Activated CD4-positive, alpha-beta T cell treated with anti-CD3 and anti-CD28 coated beads, Interleukin-2, amount 10 ng/mL, durations not matched to agents 24 days and 14 days (primary cell): ENCODE data around the gene HOXB4. TPM values are rescaled to one million over a fixed set of nuclear protein-coding genes. Genes with fewer than 3 reads are reported as not detected.

ENCODE experiments used
- DNase-seq: peaks from one replicate; pipeline ENCODE4 v3.0.0; 2022
- H3K27ac Mint-ChIP-seq: one replicate; pipeline ENCODE4 v1.8.0; 2022; ENCODE audit warnings: mild to moderate bottlenecking, mixed read lengths
- H3K27me3 Mint-ChIP-seq: one replicate; pipeline ENCODE4 v1.8.0; 2022; ENCODE audit warnings: mixed read lengths
- H3K36me3 Mint-ChIP-seq: one replicate; pipeline ENCODE4 v1.8.0; 2022; ENCODE audit warnings: low read depth, mild to moderate bottlenecking, mixed read lengths
- H3K4me1 Mint-ChIP-seq: one replicate; pipeline ENCODE4 v1.8.0; 2021; ENCODE audit warnings: mixed read lengths
- H3K4me3 Mint-ChIP-seq: one replicate; pipeline ENCODE4 v1.8.0; 2022; ENCODE audit warnings: mild to moderate bottlenecking, moderate library complexity, mixed read lengths
- H3K9me3 Mint-ChIP-seq: one replicate; pipeline ENCODE4 v1.8.0; 2021; ENCODE audit warnings: mixed read lengths
- intact Hi-C: fragments of 100-400 bp; cut with micrococcal nuclease; formaldehyde crosslinking; loops from one replicate; pipeline ENCODE4 v1.15.1; 2023
- total RNA-seq: library from RNA; stranded (reverse); gene quantifications from 2 replicates; pipeline ENCODE4 v1.2.3, GENCODE V29; 2022

The HOXB4 gene
- total RNA-seq, 1 donor from 2014 or later, result 3.6 TPM

- no peak for DNase-seq
- Mint-ChIP-seq H3K4me3 (peak overlapping the region; percentile 79), H3K36me3 (peaks cover 19% of the 10 kb centered on the region), H3K27ac (peak overlapping the region; percentile 75), H3K4me1 (peaks cover 8% of the 10 kb centered on the region), H3K27me3 (peaks cover 36% of the 10 kb centered on the region), H3K9me3 (no peaks in the 10 kb centered on the region)
- intact Hi-C loops, result no loop called here
These were observed 23.5 kb downstream of the HOXB4 start for GRCh38 chr17:48554412-48555257.

- H3K4me3 Mint-ChIP-seq, result no peak overlapping the region
- no peak overlapping the region for H3K27ac Mint-ChIP-seq
- peaks cover 32% of the 10 kb centered on the region for H3K27me3 Mint-ChIP-seq
- DNase-seq, result no peak
- H3K4me1 Mint-ChIP-seq, result peaks cover 10% of the 10 kb centered on the region
- H3K36me3 Mint-ChIP-seq, result peaks cover 21% of the 10 kb centered on the region
- H3K9me3 Mint-ChIP-seq, result no peaks in the 10 kb centered on the region
- intact Hi-C loops, result no loop called here
These were observed 24.3 kb downstream of the HOXB4 start for GRCh38 chr17:48553826-48554225.

DNA sequence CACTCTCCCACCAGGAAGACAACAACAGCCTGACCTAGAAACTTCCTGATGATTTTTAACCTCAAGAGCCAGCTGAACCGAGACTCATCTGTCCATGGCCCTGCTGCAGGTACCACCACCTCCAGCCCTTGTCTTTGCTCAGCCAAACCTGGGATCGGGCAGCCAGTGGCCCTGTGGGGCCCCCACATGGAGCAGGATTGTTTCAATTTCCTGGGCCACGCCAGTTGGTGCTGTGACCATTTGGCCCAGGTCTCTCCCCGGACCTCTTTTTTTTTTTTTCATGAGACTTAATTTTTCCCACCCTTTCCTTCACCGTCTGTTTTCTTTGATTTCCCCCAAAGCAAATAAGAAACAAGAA lies 25.0 kb downstream of the HOXB4 start:
- intact Hi-C loops, result no loop called here
- no peak for DNase-seq
- peaks cover 15% of the 10 kb centered on the region for H3K4me1 Mint-ChIP-seq
- no peak overlapping the region for H3K27ac Mint-ChIP-seq
- H3K9me3 Mint-ChIP-seq, result no peaks in the 10 kb centered on the region
- no peak overlapping the region for H3K4me3 Mint-ChIP-seq
- H3K27me3 Mint-ChIP-seq, result peaks cover 28% of the 10 kb centered on the region
- peaks cover 18% of the 10 kb centered on the region for H3K36me3 Mint-ChIP-seq

DNA sequence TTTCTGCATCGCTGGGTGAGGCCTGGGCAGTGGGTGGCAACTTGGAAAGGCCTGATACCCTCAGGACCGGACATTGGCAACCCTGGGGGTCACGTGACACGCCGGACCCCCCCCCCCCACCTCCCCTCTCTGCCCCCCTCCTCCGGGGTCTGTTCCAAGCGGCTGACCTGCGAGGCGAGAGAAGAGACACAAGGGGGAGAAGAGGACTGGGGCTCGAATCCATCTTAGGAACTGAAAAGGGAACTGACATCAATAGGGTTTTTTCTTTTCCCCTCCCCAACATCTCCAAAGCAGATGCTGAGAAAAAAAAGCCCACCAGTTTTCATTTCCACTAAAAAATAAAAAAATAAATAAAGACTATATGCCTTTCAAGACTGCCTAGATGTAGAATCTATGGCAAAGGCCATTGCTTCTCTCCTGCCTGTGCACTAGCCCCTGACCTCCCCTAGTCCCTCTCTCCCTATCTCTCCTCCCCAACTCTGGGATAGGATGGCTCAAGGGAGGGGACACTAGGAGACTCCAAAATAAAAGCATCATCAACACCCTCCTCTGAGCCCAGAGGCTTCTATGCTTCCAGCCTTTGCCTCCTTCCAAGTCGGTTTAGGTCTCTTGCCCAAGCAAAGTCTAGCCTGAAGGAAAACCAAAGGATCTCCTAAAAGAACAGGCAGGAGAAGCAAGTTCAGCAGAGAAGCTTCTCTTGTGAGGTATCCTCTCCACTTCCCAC lies 25.5 kb downstream of the HOXB4 start:
- intact Hi-C loops, result no loop called here
- Mint-ChIP-seq H3K9me3 (no peaks in the 10 kb centered on the region), H3K4me3 (no peak overlapping the region), H3K4me1 (peaks cover 21% of the 10 kb centered on the region), H3K36me3 (peaks cover 18% of the 10 kb centered on the region), H3K27me3 (peaks cover 23% of the 10 kb centered on the region), H3K27ac (no peak overlapping the region)
- no peak for DNase-seq

DNA sequence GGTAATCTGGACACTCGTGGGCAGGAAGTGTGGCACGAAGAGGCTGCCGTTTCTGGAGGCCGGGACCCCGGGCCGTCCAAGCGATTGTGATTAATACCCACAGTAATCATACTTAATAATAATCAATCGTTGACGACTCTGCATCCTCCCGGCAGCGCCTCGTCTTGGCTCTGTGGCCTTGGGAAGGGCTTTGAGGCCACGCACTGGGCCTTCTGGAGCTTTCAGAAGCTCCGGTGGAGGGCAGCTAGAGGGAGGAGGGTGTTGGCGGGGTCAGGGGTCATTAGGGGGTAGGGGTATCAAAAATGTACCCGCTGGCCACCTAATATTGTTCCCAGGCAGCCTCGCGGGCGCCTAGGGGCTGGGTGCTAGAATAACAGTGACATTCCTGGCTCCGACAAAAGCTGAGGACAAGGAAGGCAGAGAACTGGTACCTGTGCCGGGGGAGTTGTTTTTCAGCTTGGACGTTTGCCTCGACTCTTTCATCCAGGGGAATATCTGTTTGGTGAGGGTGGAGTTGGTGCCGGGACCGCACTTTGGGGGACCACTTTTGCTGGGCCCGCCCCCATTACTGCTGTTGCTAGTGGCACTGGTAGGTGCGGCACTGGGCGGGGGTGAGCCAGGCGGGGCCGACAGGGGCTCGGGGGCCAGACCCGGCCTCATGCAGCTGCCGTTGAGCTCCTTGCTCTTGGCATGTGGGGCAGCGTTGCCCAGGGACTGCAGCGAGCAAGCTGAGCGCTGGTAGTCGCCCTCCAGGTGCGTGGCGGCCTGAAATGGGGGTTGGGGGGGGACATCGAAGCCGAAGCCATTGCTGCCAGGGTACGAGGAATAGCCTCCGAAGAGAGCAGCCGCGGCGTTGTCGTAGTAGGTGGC lies 26.3 kb downstream of the HOXB4 start:
- H3K9me3 Mint-ChIP-seq, result no peaks in the 10 kb centered on the region
- DNase-seq, result no peak
- H3K36me3 Mint-ChIP-seq, result peaks cover 18% of the 10 kb centered on the region
- no peak overlapping the region for H3K27ac Mint-ChIP-seq
- H3K27me3 Mint-ChIP-seq, result peaks cover 22% of the 10 kb centered on the region
- no peak overlapping the region for H3K4me3 Mint-ChIP-seq
- H3K4me1 Mint-ChIP-seq, result peaks cover 26% of the 10 kb centered on the region
- intact Hi-C loops, result no loop called here

DNA sequence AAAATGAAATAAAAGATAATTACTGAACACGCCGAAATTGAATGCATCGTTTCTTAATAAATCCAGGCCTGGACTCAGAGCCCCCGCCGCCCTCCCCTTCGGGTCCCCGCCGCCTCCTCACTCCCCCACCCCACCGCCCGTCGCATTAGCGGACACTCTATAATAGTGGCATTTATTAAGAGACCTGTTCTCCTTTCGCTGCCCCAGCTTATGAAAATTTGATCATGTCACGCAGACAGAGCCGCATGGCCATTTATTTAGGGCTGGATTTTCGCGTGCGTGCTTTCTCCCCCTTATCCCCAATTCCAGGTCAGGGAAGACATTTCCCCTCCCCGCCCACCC lies 27.0 kb downstream of the HOXB4 start:
- intact Hi-C loops, result no loop called here

DNA sequence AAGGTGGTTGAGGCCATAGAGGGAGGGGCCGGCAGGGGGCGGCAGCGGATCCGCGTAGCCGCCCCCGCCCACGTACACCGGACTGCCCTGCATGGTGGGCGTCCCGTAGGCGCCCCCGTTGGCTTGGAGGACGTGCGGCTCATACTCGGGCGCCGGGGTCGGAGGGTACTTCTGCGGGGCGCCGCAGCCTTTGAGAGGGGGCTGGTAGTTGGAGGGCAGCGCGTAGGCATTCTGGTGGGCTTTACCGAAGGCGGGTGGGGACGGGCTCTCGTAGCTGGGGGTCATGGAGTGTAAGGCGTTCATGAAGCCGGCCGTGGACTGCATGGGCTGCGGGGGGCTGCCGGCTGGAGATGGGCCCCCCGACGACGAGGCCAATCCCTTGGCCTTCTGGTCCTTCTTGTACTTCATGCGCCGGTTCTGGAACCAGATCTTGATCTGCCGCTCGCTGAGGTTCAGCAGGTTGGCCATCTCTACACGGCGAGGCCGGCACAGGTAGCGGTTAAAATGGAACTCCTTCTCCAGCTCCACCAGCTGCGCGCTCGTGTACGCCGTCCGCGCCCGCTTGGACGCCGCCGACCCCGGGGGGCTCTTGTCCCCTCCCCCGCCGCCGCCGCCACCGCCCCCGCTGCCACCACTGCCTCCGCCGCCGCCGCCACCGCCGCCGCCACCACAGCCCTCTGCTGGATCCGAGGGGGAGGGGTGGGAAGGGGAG lies 27.5 kb downstream of the HOXB4 start:
- intact Hi-C loops, result no loop called here
- Mint-ChIP-seq H3K4me3 (no peak overlapping the region), H3K36me3 (peaks cover 18% of the 10 kb centered on the region), H3K9me3 (no peaks in the 10 kb centered on the region), H3K27ac (no peak overlapping the region), H3K4me1 (peaks cover 35% of the 10 kb centered on the region), H3K27me3 (peaks cover 12% of the 10 kb centered on the region)
- no peak for DNase-seq

More for the DNA sequence above, 27.0 kb downstream of the HOXB4 start:
- H3K4me3 Mint-ChIP-seq, result no peak overlapping the region
- peaks cover 16% of the 10 kb centered on the region for H3K27me3 Mint-ChIP-seq
- DNase-seq, result no peak
- H3K36me3 Mint-ChIP-seq, result peaks cover 18% of the 10 kb centered on the region
- H3K27ac Mint-ChIP-seq, result no peak overlapping the region
- no peaks in the 10 kb centered on the region for H3K9me3 Mint-ChIP-seq
- H3K4me1 Mint-ChIP-seq, result peaks cover 32% of the 10 kb centered on the region

GRCh38 chr17:48549914-48550501 lies 28.1 kb downstream of the HOXB4 start:
- Mint-ChIP-seq H3K36me3 (peaks cover 14% of the 10 kb centered on the region), H3K4me1 (peaks cover 35% of the 10 kb centered on the region), H3K4me3 (no peak overlapping the region), H3K27me3 (peaks cover 8% of the 10 kb centered on the region), H3K9me3 (no peaks in the 10 kb centered on the region), H3K27ac (no peak overlapping the region)
- intact Hi-C loops, result loop anchor here (1.0 kb wide), 1 partner anchor 9 kb away; no protein-coding TSS in a partner anchor
- DNase-seq, result no peak

DNA sequence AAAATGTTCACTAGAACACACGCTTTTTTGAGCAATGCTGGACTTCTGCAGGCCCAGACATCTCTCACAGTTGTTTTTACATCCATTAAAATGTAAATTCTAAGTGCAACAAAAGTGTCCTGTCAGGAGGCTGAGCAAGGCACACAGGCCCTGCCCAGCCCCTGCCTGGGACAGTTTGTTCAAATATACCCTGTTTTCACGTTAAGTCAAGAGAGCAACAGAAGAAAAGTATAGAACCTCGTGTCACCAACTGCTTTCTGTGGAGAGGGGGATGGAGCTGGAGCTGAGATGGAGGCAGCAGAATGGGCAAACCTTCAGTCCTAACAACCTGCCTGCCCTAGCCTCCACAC lies 28.9 kb downstream of the HOXB4 start:
- peak overlapping the region; percentile 29 for H3K27ac Mint-ChIP-seq
- H3K36me3 Mint-ChIP-seq, result peaks cover 10% of the 10 kb centered on the region
- peaks cover 36% of the 10 kb centered on the region for H3K4me1 Mint-ChIP-seq
- DNase-seq, result no peak
- peaks cover 3% of the 10 kb centered on the region for H3K27me3 Mint-ChIP-seq
- intact Hi-C loops, result loop anchor here (1.0 kb wide), 1 partner anchor 8 kb away; no protein-coding TSS in a partner anchor
- H3K9me3 Mint-ChIP-seq, result no peaks in the 10 kb centered on the region
- H3K4me3 Mint-ChIP-seq, result no peak overlapping the region

DNA sequence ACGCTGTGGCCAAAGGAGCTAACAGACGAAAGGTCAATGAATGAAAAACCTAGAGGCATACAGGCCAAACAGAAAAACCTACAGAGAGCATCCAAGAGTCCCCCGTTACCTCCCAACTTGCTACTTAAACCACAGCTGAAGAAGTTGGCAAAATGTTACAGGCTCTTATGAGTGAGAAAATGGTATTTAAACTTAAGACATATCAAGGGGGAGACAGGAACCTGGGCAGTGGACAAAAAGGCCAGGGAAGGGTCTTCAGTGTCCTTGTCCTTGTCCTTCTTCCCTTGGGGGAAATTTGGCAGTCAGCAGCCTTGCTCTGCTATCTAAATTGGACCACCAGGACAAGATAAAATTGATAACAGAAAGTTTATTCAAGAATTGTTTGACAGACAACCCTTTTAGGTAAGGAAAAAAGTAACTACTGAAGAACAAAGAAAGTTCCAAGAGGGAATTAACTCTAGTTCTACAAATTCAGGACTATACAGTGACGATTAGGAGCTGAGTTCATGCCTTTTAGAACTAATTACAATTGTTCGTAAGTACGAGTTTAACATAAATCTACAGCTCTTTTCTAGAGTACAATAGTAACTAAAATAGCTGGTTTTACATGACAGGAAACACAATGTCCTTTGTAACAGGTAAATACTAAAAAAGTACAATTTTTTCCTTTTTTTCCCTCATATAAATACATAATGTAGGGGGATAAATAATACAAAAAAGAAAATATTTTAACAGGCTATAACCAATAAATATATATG lies 29.4 kb downstream of the HOXB4 start:
- no peak for DNase-seq
- H3K27me3 Mint-ChIP-seq, result peaks cover 1% of the 10 kb centered on the region
- peak overlapping the region; percentile 83 for H3K27ac Mint-ChIP-seq
- H3K9me3 Mint-ChIP-seq, result no peaks in the 10 kb centered on the region
- intact Hi-C loops, result loop anchor here (1.0 kb wide), 1 partner anchor 7 kb away; no protein-coding TSS in a partner anchor
- H3K4me3 Mint-ChIP-seq, result peak overlapping the region; percentile 82
- H3K36me3 Mint-ChIP-seq, result peaks cover 12% of the 10 kb centered on the region
- peaks cover 38% of the 10 kb centered on the region for H3K4me1 Mint-ChIP-seq

- H3K27me3 Mint-ChIP-seq, result no peaks in the 10 kb centered on the region
- peaks cover 13% of the 10 kb centered on the region for H3K36me3 Mint-ChIP-seq
- no peaks in the 10 kb centered on the region for H3K9me3 Mint-ChIP-seq
- peaks cover 38% of the 10 kb centered on the region for H3K4me1 Mint-ChIP-seq
- intact Hi-C loops, result no loop called here
- peak; percentile 87 for DNase-seq
- peak overlapping the region; percentile 82 for H3K4me3 Mint-ChIP-seq
- peak overlapping the region; percentile 83 for H3K27ac Mint-ChIP-seq
These were observed 30.2 kb downstream of the HOXB4 start for GRCh38 chr17:48547808-48548522.
